K562 (cell line): ENCODE measurements around the gene PTPRG. TPM values are rescaled to one million over a fixed set of nuclear protein-coding genes. Genes with fewer than 3 reads are reported as not detected.

ENCODE experiments used
- ATAC-seq: fragments of 200-7000 bp; cut with Tn5 transposase; 3 replicates; pipeline ENCODE4 v1.9.1; 2020; ENCODE audit warnings: moderate library complexity
- BruUV-seq: library from RNA; stranded (reverse); fragments of 400-500 nt; replicated peaks from 2 replicates; lab custom pipeline; 2021; lab: Mats Ljungman, UMichigan
- CTCF ChIA-PET: fragments of 300-600 bp; formaldehyde crosslinking; extraction: SDS; loops from one replicate; lab custom pipeline; 2021; ENCODE audit warnings: low intra/inter-chr PET ratio; lab: Yijun Ruan, JAX
- POLR2A ChIA-PET: fragments of 300-600, 350-650 bp; sonication (Branson Sonifier 250); formaldehyde crosslinking; extraction: SDS; loops from one replicate; lab custom pipeline; 2021; ENCODE audit warnings: antibody characterized with exemption, inconsistent platforms; lab: Yijun Ruan, JAX
- DNase-seq, 4 experiments: peaks; one replicate each; pipeline versions ENCODE4 v3.0.0 to v3.0.0-alpha.2; 2011 to 2018; ENCODE audit warnings: low spot score in 3 of 4, mixed read lengths in 3 of 4; ENCODE audit errors: extremely low read depth in 1 of 4
- FAIRE-seq: peaks from 2 replicates; lab custom pipeline; 2011; peaks lifted over from hg19 to GRCh38; lab: Jason Lieb, UNC
- H2AFZ ChIP-seq: 2 replicates; pipeline ENCODE4 v1.6.0; 2011; ENCODE audit warnings: low read depth, low read length, control low read depth, inconsistent platforms
- H3K27ac ChIP-seq: fragments of 200-600 bp; 3 replicates; pipeline ENCODE4 v1.8.0; 2011; ENCODE audit warnings: low read depth, mild to moderate bottlenecking, control low read depth, inconsistent platforms, low read length, moderate library complexity, mixed read lengths; ENCODE audit errors: extremely low read depth
- H3K27me3 ChIP-seq, 2 experiments: fragments of 300-600 bp in 1 of 2; 2 replicates in 1 of 2; 3 replicates in 1 of 2; pipeline versions ENCODE4 v1.6.0 to v1.8.0; 2011; ENCODE audit warnings: inconsistent platforms in 2 of 2, low read length in 2 of 2, mild to moderate bottlenecking in 1 of 2, mixed read lengths in 1 of 2, moderate library complexity in 1 of 2; ENCODE audit not compliant: control insufficient read depth in 2 of 2, insufficient read depth in 2 of 2
- H3K36me3 ChIP-seq: fragments of 300-600 bp; 3 replicates; pipeline ENCODE4 v1.8.0; 2011; ENCODE audit warnings: mild to moderate bottlenecking, low read length, inconsistent platforms; ENCODE audit not compliant: control insufficient read depth, insufficient read depth
- H3K4me1 ChIP-seq, 2 experiments: fragments of 200-600 bp in 1 of 2; replicated peaks in 1 of 2; 2 replicates in 1 of 2; 3 replicates in 1 of 2; pipeline versions ENCODE4 v1.5.1 to v1.8.0; 2011; ENCODE audit warnings: inconsistent platforms in 2 of 2, low read length in 2 of 2, mild to moderate bottlenecking in 1 of 2, mixed read lengths in 1 of 2, moderate library complexity in 1 of 2; ENCODE audit not compliant: control insufficient read depth in 2 of 2, insufficient read depth in 2 of 2
- H3K4me2 ChIP-seq: 2 replicates; pipeline ENCODE4 v1.6.1; 2011; ENCODE audit warnings: low read length, control low read depth, inconsistent platforms, mixed read lengths; ENCODE audit not compliant: insufficient read depth
- H3K4me3 ChIP-seq: fragments of 200-600 bp; sonication (generic), shearing (Covaris generic); 2 replicates; pipeline ENCODE4 v1.5.1; 2016; ENCODE audit warnings: control low read depth, inconsistent platforms
- H3K79me2 ChIP-seq: fragments of 200-600 bp; 3 replicates; pipeline ENCODE4 v1.8.0; 2011; ENCODE audit warnings: low read length, inconsistent platforms; ENCODE audit not compliant: control insufficient read depth, insufficient read depth
- H3K9ac ChIP-seq, 2 experiments: 2 replicates each; pipeline versions ENCODE4 v1.6.0 to v1.6.1; 2011; ENCODE audit warnings: low read depth in 2 of 2, low read length in 2 of 2, control low read depth in 1 of 2, inconsistent platforms in 1 of 2, mild to moderate bottlenecking in 1 of 2, mixed read lengths in 1 of 2; ENCODE audit not compliant: insufficient read depth in 1 of 2
- H3K9me1 ChIP-seq: one replicate; pipeline ENCODE4 v1.6.0; 2011; ENCODE audit warnings: inconsistent platforms, mild to moderate bottlenecking, low read length, moderate library complexity; ENCODE audit not compliant: control insufficient read depth, insufficient read depth
- H3K9me3 ChIP-seq: replicated peaks from 2 replicates; pipeline ENCODE4 v1.5.1; 2011; ENCODE audit warnings: low read depth, low read length, inconsistent platforms; ENCODE audit not compliant: control insufficient read depth, insufficient read depth
- H4K20me1 ChIP-seq: replicated peaks from 2 replicates; pipeline ENCODE4 v1.6.1; 2011; ENCODE audit warnings: low read length, inconsistent platforms, mixed read lengths; ENCODE audit not compliant: control insufficient read depth, insufficient read depth
- GABPA ChIP-seq: fragments of 200-800 bp; sonication (Bioruptor generic); conservative IDR thresholded peaks from 2 replicates; pipeline ENCODE4 v1.6.1; 2016; ENCODE audit warnings: low read depth, missing genetic modification characterization, missing compliant biosample characterization
- POLR2B ChIP-seq: fragments of 450-650 bp; IDR thresholded peaks from 2 replicates; pipeline ENCODE4 v1.6.1; 2018; ENCODE audit warnings: low read depth; ENCODE audit not compliant: partially characterized antibody
- WGBS: fragments of 100-300 bp; shearing (Covaris generic); methylation state at CpG from one replicate; pipeline ENCODE4 v1.1.6; 2016; ENCODE audit warnings: low coverage, mixed read lengths; ENCODE audit not compliant: insufficient coverage; ENCODE audit errors: missing lambda C conversion rate; 5-methylcytosine and 5-hydroxymethylcytosine counted together
- in situ Hi-C: fragments of 300-500 bp; cut with MboI; formaldehyde crosslinking; loops from 4 replicates; pipeline ENCODE4 v1.15.0; 2018; ENCODE audit warnings: inconsistent platforms, mixed read lengths
- intact Hi-C: fragments of 100-400 bp; cut with micrococcal nuclease; formaldehyde crosslinking; loops from 2 replicates; pipeline ENCODE4 v1.14.2; 2022
- polyA plus RNA-seq, 8 experiments: library from polyadenylated mRNA; depleted of rRNA in 4 of 8; stranded (reverse) in 5 of 8; unstranded in 3 of 8; fragments of >200 nt; fragmentation: Nextera tagmentation in 2 of 8; fragmentation: Illumina TruSeq in 1 of 8; extraction: Ambion mirVana in 2 of 8; extraction: Trizol in 1 of 8; gene quantifications; 2 replicates each; pipeline versions ENCODE4 v1.2.1 to v1.2.3, GENCODE V29; 2011 to 2014; ENCODE audit warnings: inconsistent platforms in 1 of 8, missing spikeins in 1 of 8
- total RNA-seq, 7 experiments: library from RNA; depleted of rRNA in 6 of 7; stranded (reverse); fragments of >200 nt in 6 of 7; fragmentation: Illumina TruSeq in 2 of 7; extraction: Trizol in 2 of 7; gene quantifications; 2 replicates each; pipeline versions ENCODE4 v1.2.1 to v1.2.3, GENCODE V29; 2011 to 2021; ENCODE audit warnings: low replicate concordance in 1 of 7
- TF ChIP-seq, protein P1 (sequence below): fragments of 250-450 bp; sonication (Bioruptor Pico); IDR thresholded peaks from 2 replicates; pipeline ENCODE4 v1.8.0; 2022; ENCODE audit warnings: inconsistent platforms
- TF ChIP-seq, protein P2 (sequence below): fragments of 250-450 bp; sonication (Bioruptor Pico); IDR thresholded peaks from 2 replicates; pipeline ENCODE4 v1.8.0; 2021; ENCODE audit warnings: moderate library complexity, mild to moderate bottlenecking, inconsistent platforms

PTPRG gene
- total and polyA plus RNA-seq, 9 of the 15 experiments (the other 6 are each of a cell fraction or from before 2014, with no cell fraction given): 0.16 TPM; not detected in 8

DNA sequence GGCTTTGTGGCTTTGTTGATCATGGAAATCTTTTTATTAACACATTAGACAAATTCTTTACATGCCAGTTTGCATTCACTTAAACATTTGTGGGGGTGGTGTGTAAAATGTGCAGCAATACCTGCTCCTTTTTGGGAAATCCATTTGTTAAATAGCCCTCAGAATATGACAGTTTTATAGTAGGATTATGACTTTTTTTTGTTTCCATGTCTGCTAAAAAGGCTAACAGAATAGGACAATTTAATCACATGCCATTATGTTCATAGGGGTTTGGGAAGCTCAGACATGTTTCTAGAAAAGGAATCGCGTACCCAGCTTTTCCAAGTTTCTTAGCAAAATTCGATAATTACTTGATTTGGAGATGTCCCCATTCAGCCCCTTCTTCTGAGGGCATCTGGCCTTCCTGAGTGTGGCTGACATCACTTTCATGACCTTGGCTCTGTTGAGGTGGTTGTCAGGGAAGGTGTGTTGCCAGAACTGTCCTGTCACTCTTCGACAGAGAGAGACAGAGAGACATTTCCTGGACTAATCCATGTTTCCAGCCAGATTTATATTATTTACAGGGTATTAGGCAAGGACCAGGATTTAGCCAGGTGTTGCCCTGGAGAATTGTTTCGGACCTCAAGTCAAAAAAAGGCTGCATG, 126.4 kb downstream of the PTPRG start:
- no peak for TF ChIP-seq GABPA
- TF ChIP-seq, protein P1, sequence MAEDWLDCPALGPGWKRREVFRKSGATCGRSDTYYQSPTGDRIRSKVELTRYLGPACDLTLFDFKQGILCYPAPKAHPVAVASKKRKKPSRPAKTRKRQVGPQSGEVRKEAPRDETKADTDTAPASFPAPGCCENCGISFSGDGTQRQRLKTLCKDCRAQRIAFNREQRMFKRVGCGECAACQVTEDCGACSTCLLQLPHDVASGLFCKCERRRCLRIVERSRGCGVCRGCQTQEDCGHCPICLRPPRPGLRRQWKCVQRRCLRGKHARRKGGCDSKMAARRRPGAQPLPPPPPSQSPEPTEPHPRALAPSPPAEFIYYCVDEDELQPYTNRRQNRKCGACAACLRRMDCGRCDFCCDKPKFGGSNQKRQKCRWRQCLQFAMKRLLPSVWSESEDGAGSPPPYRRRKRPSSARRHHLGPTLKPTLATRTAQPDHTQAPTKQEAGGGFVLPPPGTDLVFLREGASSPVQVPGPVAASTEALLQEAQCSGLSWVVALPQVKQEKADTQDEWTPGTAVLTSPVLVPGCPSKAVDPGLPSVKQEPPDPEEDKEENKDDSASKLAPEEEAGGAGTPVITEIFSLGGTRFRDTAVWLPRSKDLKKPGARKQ (CRISPR knock-in tag): no peak
- TF ChIP-seq, protein P2, sequence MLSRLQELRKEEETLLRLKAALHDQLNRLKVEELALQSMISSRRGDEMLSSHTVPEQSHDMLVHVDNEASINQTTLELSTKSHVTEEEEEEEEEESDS (CRISPR knock-in tag): no peak
- TF ChIP-seq POLR2B: no peak
- intact Hi-C loops (no loop called here), in situ Hi-C loops (no loop called here)
- H3K27ac ChIP-seq: no peak overlapping the region
- FAIRE-seq (no peak), DNase-seq (no peak), ATAC-seq (no peak)
- H3K4me2 ChIP-seq: no peak overlapping the region
- no peaks in the 10 kb centered on the region for H3K79me2 ChIP-seq
- H3K9ac ChIP-seq: no peak overlapping the region
- H3K27me3 ChIP-seq: 0 out of 5 replicates have a peak, but pooled peaks cover 0 to 7% of the 10 kb centered on the region in 2 experiments
- H2AFZ ChIP-seq: no peak overlapping the region
- POLR2A ChIA-PET: interaction anchor here (0.6 to 0.9 kb wide), 2 partner anchors 11 to 18 kb away, joined by 3 to 5 read pairs; no protein-coding TSS in a partner anchor
- no peaks in the 10 kb centered on the region for H4K20me1 ChIP-seq
- no TSS peak for BruUV-seq
- H3K36me3 ChIP-seq: no peaks in the 10 kb centered on the region
- H3K4me1 ChIP-seq: no peaks in the 10 kb centered on the region
- 2% methylated on average over 5 of the region's 5 CpGs for WGBS
- H3K9me1 ChIP-seq: no peaks in the 10 kb centered on the region
- H3K4me3 ChIP-seq: no peak overlapping the region
- H3K9me3 ChIP-seq: no peaks in the 10 kb centered on the region
- CTCF ChIA-PET: no interaction called here
